Activated T-cell treated with anti-CD3 and anti-CD28 coated beads, Interleukin-2, amount 50 U/mL, for 24 hours (primary cell): ENCODE data around the gene ZNF280B.
A peak's percentile ranks its signal among the peaks of the same experiment; 100 is the strongest.
"Not testable (repeated sequence)": the region's sequence is repeated elsewhere in the genome, so short reads cannot be mapped to it uniquely, and the experiment has no call there.

Experiments
- DNase-seq: peaks from one replicate; pipeline ENCODE4 v3.0.0-alpha.2; 2020
- H3K27ac Mint-ChIP-seq: 2 replicates; pipeline ENCODE4 v1.8.0; 2020; ENCODE audit warnings: mild to moderate bottlenecking, mixed read lengths
- H3K27me3 Mint-ChIP-seq: 2 replicates; pipeline ENCODE4 v1.8.0; 2020; ENCODE audit warnings: mixed read lengths
- H3K36me3 Mint-ChIP-seq: 2 replicates; pipeline ENCODE4 v1.8.0; 2020; ENCODE audit warnings: low read depth, mixed read lengths
- H3K4me1 Mint-ChIP-seq: 2 replicates; pipeline ENCODE4 v1.8.0; 2020; ENCODE audit warnings: low read depth, mixed read lengths
- H3K4me3 Mint-ChIP-seq: 2 replicates; pipeline ENCODE4 v1.8.0; 2020; ENCODE audit warnings: mild to moderate bottlenecking, moderate library complexity, mixed read lengths
- H3K9me3 Mint-ChIP-seq: 2 replicates; pipeline ENCODE4 v1.8.0; 2020; ENCODE audit warnings: mixed read lengths

The ZNF280B gene

DNA sequence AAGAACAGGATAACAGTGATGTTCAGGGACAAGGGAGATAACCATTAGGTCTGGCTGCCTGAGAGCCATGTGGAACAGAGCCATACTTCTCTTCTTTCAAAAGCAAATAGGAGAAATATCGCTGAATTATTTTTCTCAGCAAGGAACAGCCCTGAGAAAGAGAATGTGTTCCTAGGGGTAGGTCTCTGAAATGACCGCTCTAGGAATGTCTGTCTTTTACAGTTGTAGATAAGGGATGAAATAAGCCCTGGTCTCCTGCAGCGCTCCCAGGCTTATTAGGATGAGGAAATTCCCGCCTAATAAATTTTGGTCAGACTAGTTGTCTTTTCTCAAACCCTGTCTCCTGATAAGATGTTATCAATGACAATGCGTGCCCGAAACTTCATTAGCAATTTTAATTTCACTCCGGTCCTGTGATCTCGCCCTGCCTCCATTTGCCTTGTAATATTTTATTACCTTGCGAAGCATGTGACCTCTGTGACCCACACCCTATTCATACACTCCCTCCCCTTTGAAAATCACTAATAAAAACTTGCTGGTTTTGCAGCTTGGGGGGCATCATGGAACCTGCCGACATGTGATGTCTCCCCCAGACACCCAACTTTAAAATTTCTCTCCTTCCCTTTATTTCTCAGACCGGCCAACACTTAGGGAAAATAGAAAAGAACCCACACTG lies 39.6 kb downstream of the ZNF280B start:
- peaks cover 15% of the 10 kb centered on the region for H3K9me3 Mint-ChIP-seq
- H3K4me3 Mint-ChIP-seq, H3K36me3 Mint-ChIP-seq, H3K27ac Mint-ChIP-seq, H3K4me1 Mint-ChIP-seq, DNase-seq: not testable (repeated sequence)
- peaks cover 23% of the 10 kb centered on the region for H3K27me3 Mint-ChIP-seq

DNA sequence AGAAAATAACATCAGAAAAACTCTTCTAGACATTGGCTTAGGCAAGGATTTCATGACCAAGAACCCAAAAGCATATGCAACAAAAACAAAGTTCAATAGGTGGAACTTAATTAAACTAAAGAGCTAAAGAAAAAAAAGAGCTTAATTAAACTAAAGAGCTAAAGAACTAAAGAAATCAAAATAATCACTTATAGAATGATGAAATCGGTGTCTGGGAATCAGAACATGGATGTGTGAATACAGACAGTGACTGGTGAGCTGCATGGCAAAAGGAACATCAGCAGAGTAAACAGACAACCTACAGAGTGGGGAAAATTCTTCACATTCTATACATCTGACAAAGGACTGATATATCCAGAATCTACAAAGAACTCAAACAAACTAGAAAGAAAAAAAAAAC lies 41.4 kb downstream of the ZNF280B start:
- Mint-ChIP-seq H3K4me1 (no peaks in the 10 kb centered on the region), H3K36me3 (no peaks in the 10 kb centered on the region), H3K9me3 (peaks cover 15% of the 10 kb centered on the region), H3K27me3 (peaks cover 42% of the 10 kb centered on the region), H3K4me3 (no peak overlapping the region), H3K27ac (no peak overlapping the region)
- no peak for DNase-seq

DNA sequence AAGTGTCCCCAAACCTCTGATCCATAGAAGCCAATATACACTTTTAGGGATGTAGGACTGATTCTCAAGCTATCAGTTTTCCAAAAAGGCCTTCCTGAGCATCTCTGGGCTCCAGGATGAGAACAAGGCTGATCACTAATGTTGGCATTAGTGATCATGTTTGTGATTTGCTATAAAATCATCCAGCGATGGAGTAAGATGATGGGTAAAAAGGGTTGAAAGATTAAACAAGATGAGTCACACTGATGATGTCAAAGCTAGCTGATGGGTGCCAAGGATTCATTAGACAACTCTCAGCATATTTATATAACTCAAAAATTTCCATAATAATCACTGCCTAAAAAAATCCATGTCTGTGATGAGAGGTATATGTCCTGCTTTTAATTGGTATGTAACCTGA lies 42.8 kb downstream of the ZNF280B start:
- H3K27ac Mint-ChIP-seq = no peak overlapping the region
- H3K4me1 Mint-ChIP-seq = no peaks in the 10 kb centered on the region
- H3K9me3 Mint-ChIP-seq = peaks cover 15% of the 10 kb centered on the region
- peaks cover 50% of the 10 kb centered on the region for H3K27me3 Mint-ChIP-seq
- no peak for DNase-seq
- no peak overlapping the region for H3K4me3 Mint-ChIP-seq
- H3K36me3 Mint-ChIP-seq = no peaks in the 10 kb centered on the region

DNA sequence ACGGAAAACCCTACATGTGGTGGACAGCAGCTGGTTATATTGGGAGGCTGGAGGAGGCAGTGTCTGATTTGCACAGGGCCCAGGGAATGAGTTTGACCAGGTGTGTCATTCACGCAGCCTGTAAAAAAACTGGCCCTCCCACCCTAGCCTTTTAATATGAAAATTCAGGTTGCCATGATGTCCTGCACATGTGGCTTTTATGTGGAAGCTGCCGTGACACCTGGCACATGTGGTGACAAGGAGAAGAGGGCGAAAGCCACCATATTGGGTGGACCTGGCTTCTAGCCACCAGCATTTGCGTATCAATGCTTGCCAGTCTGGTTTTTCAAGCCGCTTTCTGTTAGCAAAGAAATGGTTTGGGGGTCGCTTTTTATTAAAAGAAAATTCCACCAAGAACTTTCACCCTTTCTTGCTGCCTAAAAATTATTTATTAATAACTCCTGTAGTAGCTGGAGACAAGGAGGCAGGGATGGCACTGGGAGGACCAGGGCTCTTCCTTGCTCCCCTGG lies 43.4 kb downstream of the ZNF280B start:
- H3K27ac Mint-ChIP-seq = no peak overlapping the region
- H3K27me3 Mint-ChIP-seq = peaks cover 54% of the 10 kb centered on the region
- H3K36me3 Mint-ChIP-seq = no peaks in the 10 kb centered on the region
- no peaks in the 10 kb centered on the region for H3K4me1 Mint-ChIP-seq
- H3K4me3 Mint-ChIP-seq = no peak overlapping the region
- H3K9me3 Mint-ChIP-seq = peaks cover 15% of the 10 kb centered on the region
- no peak for DNase-seq

GRCh38 chr22:22464541-22465054 lies 43.9 kb downstream of the ZNF280B start:
- peaks cover 15% of the 10 kb centered on the region for H3K9me3 Mint-ChIP-seq
- H3K4me3 Mint-ChIP-seq = no peak overlapping the region
- H3K27me3 Mint-ChIP-seq = peaks cover 54% of the 10 kb centered on the region
- no peaks in the 10 kb centered on the region for H3K36me3 Mint-ChIP-seq
- no peak for DNase-seq
- no peaks in the 10 kb centered on the region for H3K4me1 Mint-ChIP-seq
- H3K27ac Mint-ChIP-seq = no peak overlapping the region

DNA sequence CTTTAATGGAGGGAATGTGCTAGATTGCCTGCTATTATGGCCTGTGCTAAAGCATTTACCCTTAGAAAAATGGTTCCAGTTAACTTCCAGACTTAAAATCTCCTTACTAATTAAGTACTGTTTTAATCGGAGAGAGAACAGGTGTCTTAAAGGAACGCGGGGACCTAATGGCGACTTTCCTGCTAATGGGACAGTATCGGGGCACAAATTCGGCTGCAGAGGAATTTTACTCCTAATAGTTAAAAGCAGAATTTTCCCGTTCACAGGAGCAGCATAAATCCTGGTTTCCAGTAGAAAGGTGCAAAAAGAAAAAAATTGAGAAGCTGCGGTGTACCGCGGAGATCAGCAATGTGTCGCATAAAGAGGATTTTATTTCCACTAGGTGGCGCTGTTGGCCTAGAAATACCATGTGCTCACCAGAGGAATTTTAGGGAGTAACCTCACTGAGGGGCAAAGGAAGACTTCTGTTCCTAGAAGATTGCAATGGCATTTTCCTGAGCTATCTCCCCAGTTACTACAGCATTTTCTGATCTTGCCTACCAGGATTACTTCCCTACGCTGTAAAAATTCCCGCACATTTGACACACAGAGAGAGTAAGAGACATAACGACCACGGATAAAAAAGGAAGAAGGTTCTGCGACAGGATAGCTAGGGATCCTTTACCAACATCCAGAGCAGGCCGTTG lies 44.5 kb downstream of the ZNF280B start:
- H3K27ac Mint-ChIP-seq = no peak overlapping the region
- no peaks in the 10 kb centered on the region for H3K4me1 Mint-ChIP-seq
- H3K9me3 Mint-ChIP-seq = peaks cover 17% of the 10 kb centered on the region
- peaks cover 51% of the 10 kb centered on the region for H3K27me3 Mint-ChIP-seq
- H3K36me3 Mint-ChIP-seq = no peaks in the 10 kb centered on the region
- DNase-seq = peak; percentile 36
- no peak overlapping the region for H3K4me3 Mint-ChIP-seq

DNA sequence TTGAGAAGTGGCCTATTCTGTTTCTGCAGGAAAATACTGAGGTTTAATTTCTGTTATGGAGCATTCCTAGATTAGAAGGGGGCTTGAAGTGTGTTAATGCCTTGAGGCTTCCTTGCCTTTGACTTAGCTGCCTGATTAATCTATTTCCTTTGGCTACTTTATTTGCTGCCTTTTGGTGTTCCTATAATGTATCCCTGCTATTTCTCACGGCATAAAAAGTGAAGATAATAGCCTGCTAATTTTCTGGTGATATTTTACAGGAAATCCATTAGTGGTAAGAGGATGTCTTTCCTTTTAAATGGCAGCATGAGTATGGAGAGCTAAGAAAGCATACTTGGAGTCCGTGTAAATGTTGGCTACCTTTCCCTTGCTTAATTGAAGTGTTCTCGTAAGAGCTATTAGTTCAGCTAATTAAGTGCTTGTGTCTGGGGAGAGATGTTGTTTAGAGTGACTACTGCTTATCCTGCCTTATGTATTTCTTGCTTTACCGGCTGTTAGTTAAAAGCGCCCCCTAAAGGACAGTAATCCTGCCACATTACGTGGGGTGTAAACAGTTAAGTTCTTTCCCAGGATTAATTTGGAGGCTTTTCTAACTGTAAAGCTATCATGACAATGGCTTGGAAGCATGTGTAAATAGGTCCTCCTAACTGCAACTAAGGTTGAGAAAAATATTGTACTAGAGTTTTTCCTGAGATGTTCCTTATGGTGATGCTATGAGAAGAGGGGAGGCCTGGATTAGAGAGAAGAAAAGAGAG lies 45.6 kb downstream of the ZNF280B start:
- H3K36me3 Mint-ChIP-seq = no peaks in the 10 kb centered on the region
- no peak for DNase-seq
- peaks cover 21% of the 10 kb centered on the region for H3K9me3 Mint-ChIP-seq
- H3K4me3 Mint-ChIP-seq = no peak overlapping the region
- no peak overlapping the region for H3K27ac Mint-ChIP-seq
- H3K27me3 Mint-ChIP-seq = peaks cover 51% of the 10 kb centered on the region
- no peaks in the 10 kb centered on the region for H3K4me1 Mint-ChIP-seq

- H3K27ac Mint-ChIP-seq = no peak overlapping the region
- H3K27me3 Mint-ChIP-seq = peaks cover 48% of the 10 kb centered on the region
- H3K4me3 Mint-ChIP-seq = no peak overlapping the region
- DNase-seq = no peak
- peaks cover 21% of the 10 kb centered on the region for H3K9me3 Mint-ChIP-seq
- H3K4me1 Mint-ChIP-seq = no peaks in the 10 kb centered on the region
- no peaks in the 10 kb centered on the region for H3K36me3 Mint-ChIP-seq
Observed at GRCh38 chr22:22461583-22461982, 47.0 kb downstream of the ZNF280B start.

GRCh38 chr22:22461111-22461510 lies 47.4 kb downstream of the ZNF280B start:
- peaks cover 21% of the 10 kb centered on the region for H3K9me3 Mint-ChIP-seq
- DNase-seq = no peak
- H3K27me3 Mint-ChIP-seq = peaks cover 46% of the 10 kb centered on the region
- no peak overlapping the region for H3K4me3 Mint-ChIP-seq
- no peaks in the 10 kb centered on the region for H3K36me3 Mint-ChIP-seq
- no peak overlapping the region for H3K27ac Mint-ChIP-seq
- H3K4me1 Mint-ChIP-seq = no peaks in the 10 kb centered on the region

DNA sequence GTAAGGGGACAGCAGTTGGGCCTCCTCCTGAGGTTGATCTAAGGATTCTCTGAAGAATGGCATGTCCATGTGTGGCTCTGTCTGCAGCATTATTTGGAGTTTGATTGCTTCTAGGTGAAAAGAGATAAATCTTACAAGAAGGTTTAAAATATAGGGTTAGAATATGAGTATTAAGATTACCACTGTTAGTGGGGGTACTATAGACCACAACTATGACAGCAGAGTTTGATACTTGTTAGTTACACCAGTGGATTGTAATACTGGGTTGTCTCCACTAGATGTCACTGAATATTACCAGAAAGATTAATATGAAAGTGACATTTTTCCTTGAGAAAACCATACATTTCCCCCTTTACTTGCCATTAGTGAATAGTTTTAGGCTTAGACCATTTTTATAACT lies 47.9 kb downstream of the ZNF280B start:
- H3K27ac Mint-ChIP-seq = no peak overlapping the region
- no peak for DNase-seq
- H3K4me3 Mint-ChIP-seq = no peak overlapping the region
- H3K36me3 Mint-ChIP-seq = no peaks in the 10 kb centered on the region
- no peaks in the 10 kb centered on the region for H3K4me1 Mint-ChIP-seq
- peaks cover 44% of the 10 kb centered on the region for H3K27me3 Mint-ChIP-seq
- peaks cover 21% of the 10 kb centered on the region for H3K9me3 Mint-ChIP-seq

- H3K27me3 Mint-ChIP-seq = peaks cover 45% of the 10 kb centered on the region
- no peak for DNase-seq
- peaks cover 21% of the 10 kb centered on the region for H3K9me3 Mint-ChIP-seq
Observed at GRCh38 chr22:22460060-22460459, 48.5 kb downstream of the ZNF280B start.

GRCh38 chr22:22458896-22459588 lies 49.5 kb downstream of the ZNF280B start:
- no peak overlapping the region for H3K27ac Mint-ChIP-seq
- H3K4me3 Mint-ChIP-seq = no peak overlapping the region
- H3K4me1 Mint-ChIP-seq = no peaks in the 10 kb centered on the region
- H3K9me3 Mint-ChIP-seq = peaks cover 21% of the 10 kb centered on the region
- H3K27me3 Mint-ChIP-seq = peaks cover 47% of the 10 kb centered on the region
- H3K36me3 Mint-ChIP-seq = no peaks in the 10 kb centered on the region
- DNase-seq = no peak

More at GRCh38 chr22:22460060-22460459, 48.5 kb downstream of the ZNF280B start:
- Mint-ChIP-seq H3K27ac (no peak overlapping the region), H3K4me3 (no peak overlapping the region), H3K36me3 (no peaks in the 10 kb centered on the region), H3K4me1 (no peaks in the 10 kb centered on the region)

DNA sequence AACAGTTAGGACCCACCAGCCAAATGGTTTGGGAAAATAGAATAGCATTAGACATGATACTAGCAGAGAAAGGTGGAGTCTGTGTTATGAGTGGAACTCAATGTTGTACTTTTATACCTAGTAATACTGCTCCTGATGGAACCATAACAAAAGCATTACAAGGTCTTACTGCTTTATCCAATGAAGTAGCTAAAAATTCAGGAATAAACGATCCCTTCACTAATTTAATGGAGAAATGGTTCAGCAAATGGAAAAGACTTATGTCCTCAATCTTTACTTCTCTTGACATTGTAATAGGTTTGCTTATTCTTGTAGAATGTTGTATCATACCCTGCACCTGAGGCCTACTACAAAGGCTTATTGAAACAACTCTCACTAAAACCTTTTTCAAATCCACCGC lies 50.2 kb downstream of the ZNF280B start:
- Mint-ChIP-seq H3K36me3 (no peaks in the 10 kb centered on the region), H3K27ac (no peak overlapping the region), H3K9me3 (peaks cover 22% of the 10 kb centered on the region), H3K4me1 (no peaks in the 10 kb centered on the region), H3K4me3 (no peak overlapping the region), H3K27me3 (peaks cover 45% of the 10 kb centered on the region)
- DNase-seq = no peak

- Mint-ChIP-seq H3K27me3 (peaks cover 42% of the 10 kb centered on the region), H3K27ac (no peak overlapping the region), H3K4me1 (no peaks in the 10 kb centered on the region), H3K9me3 (peaks cover 35% of the 10 kb centered on the region), H3K4me3 (no peak overlapping the region), H3K36me3 (no peaks in the 10 kb centered on the region)
- no peak for DNase-seq
Observed at GRCh38 chr22:22454997-22455396, 53.5 kb downstream of the ZNF280B start.
